Stimulated activated CD4-positive, alpha-beta T cell treated with anti-CD3 and anti-CD28 coated beads, Interleukin-4, amount 100 ng/mL, for 24 hours (primary cell): ENCODE measurements around the gene MEIOB.
"Not testable (repeated sequence)": the region's sequence is repeated elsewhere in the genome, so short reads cannot be mapped to it uniquely, and the experiment has no call there.

ENCODE experiments used
- DNase-seq: peaks from one replicate; pipeline ENCODE4 v3.0.0-alpha.2; 2020

MEIOB gene

GRCh38 chr16:1906055-1906845 lies 34.3 kb upstream of the MEIOB start:
- DNase-seq: no peak

GRCh38 chr16:1903845-1904840 lies 32.2 kb upstream of the MEIOB start:
- no peak for DNase-seq

- DNase-seq: no peak
Observed at GRCh38 chr16:1903220-1903574, 31.2 kb upstream of the MEIOB start.

- no peak for DNase-seq
Observed at GRCh38 chr16:1902547-1903219, 30.7 kb upstream of the MEIOB start.

GRCh38 chr16:1900452-1900774 lies 28.4 kb upstream of the MEIOB start:
- no peak for DNase-seq

- DNase-seq: no peak
Observed at GRCh38 chr16:1899641-1900451, 27.9 kb upstream of the MEIOB start.

GRCh38 chr16:1897692-1898091 lies 25.7 kb upstream of the MEIOB start:
- DNase-seq: not testable (repeated sequence)

- DNase-seq: no peak
Observed at GRCh38 chr16:1895949-1896675, 24.1 kb upstream of the MEIOB start.

GRCh38 chr16:1895068-1895467 lies 23.1 kb upstream of the MEIOB start:
- no peak for DNase-seq

GRCh38 chr16:1890708-1891050 lies 18.7 kb upstream of the MEIOB start:
- no peak for DNase-seq

GRCh38 chr16:1890024-1890707 lies 18.2 kb upstream of the MEIOB start:
- DNase-seq: no peak

- DNase-seq: no peak
Observed at GRCh38 chr16:1887711-1888354, 15.9 kb upstream of the MEIOB start.

- DNase-seq: no peak
Observed at GRCh38 chr16:1884889-1885288, 12.9 kb upstream of the MEIOB start.

GRCh38 chr16:1884155-1884760 lies 12.3 kb upstream of the MEIOB start:
- no peak for DNase-seq

- not testable (repeated sequence) for DNase-seq
Observed at GRCh38 chr16:1881172-1881571, 9.2 kb upstream of the MEIOB start.

GRCh38 chr16:1879477-1879876 lies 7.5 kb upstream of the MEIOB start:
- no peak for DNase-seq

- no peak for DNase-seq
Observed at GRCh38 chr16:1878256-1878655, 6.3 kb upstream of the MEIOB start.

- no peak for DNase-seq
Observed at GRCh38 chr16:1877804-1878203, 5.8 kb upstream of the MEIOB start.

GRCh38 chr16:1877089-1877488 lies 5.1 kb upstream of the MEIOB start:
- DNase-seq: no peak

GRCh38 chr16:1876468-1876867 lies 4.5 kb upstream of the MEIOB start:
- no peak for DNase-seq
